Measurements from ENCODE around the gene PPM1M.
A peak's percentile ranks its signal among the peaks of the same experiment; 100 is the strongest.

Gene PPM1M

DNA sequence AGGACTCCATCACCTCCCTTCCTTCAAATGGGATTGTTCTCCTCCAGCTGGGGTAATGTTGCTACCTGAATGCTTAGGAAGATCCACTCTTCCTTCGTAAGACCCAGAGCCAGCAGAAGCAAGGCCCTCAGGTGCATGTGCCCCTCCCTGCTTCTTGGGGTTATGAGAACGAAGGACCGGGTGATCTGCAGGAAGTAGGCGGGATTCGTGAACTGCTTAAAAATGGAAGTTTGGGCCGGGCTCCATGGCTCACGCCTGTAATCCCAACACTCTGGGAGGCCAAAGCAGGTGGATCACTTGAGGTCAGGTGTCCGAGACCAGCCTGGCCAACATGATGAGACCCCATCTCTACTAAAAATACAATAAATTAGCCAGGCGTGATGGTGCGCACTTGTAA, 28.2 kb upstream of the PPM1M start:
- H3K27ac ChIP-seq (ENCODE audit: low read depth, low read length) = peak overlapping the region; percentile 45; the same call in 1 of the 2 replicates
- peaks cover 9% of the 10 kb centered on the region; the same call in 1 of the 2 replicates for H3K36me3 ChIP-seq (ENCODE audit: insufficient read depth, low read length)
- H2AFZ ChIP-seq (ENCODE audit: low read length, unreplicated experiment) = no peak overlapping the region
- H3K27me3 ChIP-seq (ENCODE audit: insufficient read depth, low read length) = no peaks in the 10 kb centered on the region
- no peak overlapping the region for H3K4me3 ChIP-seq (ENCODE audit: low read depth, low read length)
- no peaks in the 10 kb centered on the region for H3K79me2 ChIP-seq (ENCODE audit: control insufficient read depth, insufficient read depth, low read length, unreplicated experiment)
- H3K4me1 ChIP-seq (ENCODE audit: control insufficient read depth, insufficient read depth, low read length, unreplicated experiment) = peaks cover 13% of the 10 kb centered on the region

GRCh38 chr3:52218026-52218425, 27.5 kb upstream of the PPM1M start:
- no peak overlapping the region for H3K27ac ChIP-seq (ENCODE audit: low read depth, low read length)
- no peak overlapping the region for H3K4me3 ChIP-seq (ENCODE audit: low read depth, low read length)
- H3K79me2 ChIP-seq (ENCODE audit: control insufficient read depth, insufficient read depth, low read length, unreplicated experiment) = no peaks in the 10 kb centered on the region
- H3K36me3 ChIP-seq (ENCODE audit: insufficient read depth, low read length) = peaks cover 9% of the 10 kb centered on the region; the same call in 1 of the 2 replicates
- H3K4me1 ChIP-seq (ENCODE audit: control insufficient read depth, insufficient read depth, low read length, unreplicated experiment) = peaks cover 13% of the 10 kb centered on the region
- H3K27me3 ChIP-seq (ENCODE audit: insufficient read depth, low read length) = no peaks in the 10 kb centered on the region
- no peak overlapping the region for H2AFZ ChIP-seq (ENCODE audit: low read length, unreplicated experiment)

DNA sequence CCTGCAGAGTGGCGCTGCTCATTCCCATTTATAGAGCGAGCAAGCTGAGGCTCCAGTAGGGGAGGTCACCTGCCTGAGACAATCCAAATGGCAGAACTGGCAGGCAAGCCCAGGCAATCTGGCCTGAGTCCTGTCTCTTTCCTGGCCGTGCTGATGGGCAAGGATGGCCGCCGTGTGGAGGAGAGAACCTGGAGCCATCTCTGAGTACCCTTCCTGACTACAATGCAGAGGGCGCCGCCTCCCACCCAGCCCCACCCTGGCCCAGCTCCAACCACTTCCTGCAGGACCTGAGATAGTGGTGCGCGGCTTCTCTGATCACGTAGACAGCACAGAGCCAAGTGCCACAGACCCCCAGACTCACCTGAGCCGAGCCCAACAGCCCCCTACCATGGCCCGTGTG, 27.1 kb upstream of the PPM1M start:
- Histone ChIP-seq H3K27ac (ENCODE audit: low read depth, low read length) (no peak overlapping the region), H2AFZ (ENCODE audit: low read length, unreplicated experiment) (no peak overlapping the region), H3K4me1 (ENCODE audit: control insufficient read depth, insufficient read depth, low read length, unreplicated experiment) (peaks cover 13% of the 10 kb centered on the region), H3K79me2 (ENCODE audit: control insufficient read depth, insufficient read depth, low read length, unreplicated experiment) (no peaks in the 10 kb centered on the region), H3K36me3 (ENCODE audit: insufficient read depth, low read length) (peaks cover 9% of the 10 kb centered on the region; the same call in 1 of the 2 replicates), H3K4me3 (ENCODE audit: low read depth, low read length) (no peak overlapping the region), H3K27me3 (ENCODE audit: insufficient read depth, low read length) (no peaks in the 10 kb centered on the region)

DNA sequence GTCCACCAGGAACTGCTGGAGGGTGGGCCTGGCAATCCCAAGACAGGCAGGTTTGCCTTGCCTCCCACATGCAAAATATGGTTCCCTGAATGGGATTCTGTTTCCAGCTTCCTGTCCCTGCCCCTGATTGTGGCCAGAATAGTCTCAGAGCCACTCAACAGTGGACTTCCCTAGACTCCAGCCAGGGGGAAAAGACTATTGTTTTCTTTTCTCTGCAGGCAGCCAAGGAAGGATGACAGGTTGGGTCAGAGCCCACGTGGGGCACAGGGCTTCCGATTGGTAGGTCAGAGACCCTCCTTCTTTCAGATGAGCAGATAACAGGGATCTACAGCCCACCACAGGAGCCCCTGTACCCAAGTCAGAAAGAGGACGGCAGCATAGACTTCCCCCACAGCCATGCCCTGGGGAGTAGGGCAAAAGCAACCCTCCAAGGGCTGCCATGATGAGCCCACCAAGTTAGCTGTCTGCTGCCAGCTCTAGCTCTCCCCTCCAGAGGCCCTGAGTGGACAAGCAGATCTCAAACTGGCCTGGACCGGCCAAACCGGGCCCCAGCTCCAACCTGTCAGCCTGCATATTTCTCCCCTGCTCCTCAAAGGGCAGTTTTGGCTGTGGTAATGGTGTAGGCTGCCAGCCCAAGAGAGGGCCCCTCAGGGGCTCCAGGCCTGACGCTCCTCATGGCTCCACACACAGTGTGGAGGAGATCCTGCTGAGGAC, 26.5 kb upstream of the PPM1M start:
- H3K27me3 ChIP-seq (ENCODE audit: insufficient read depth, low read length) = no peaks in the 10 kb centered on the region
- no peak overlapping the region for H3K4me3 ChIP-seq (ENCODE audit: low read depth, low read length)
- no peak overlapping the region for H3K27ac ChIP-seq (ENCODE audit: low read depth, low read length)
- H3K79me2 ChIP-seq (ENCODE audit: control insufficient read depth, insufficient read depth, low read length, unreplicated experiment) = no peaks in the 10 kb centered on the region
- no peak overlapping the region for H2AFZ ChIP-seq (ENCODE audit: low read length, unreplicated experiment)
- H3K4me1 ChIP-seq (ENCODE audit: control insufficient read depth, insufficient read depth, low read length, unreplicated experiment) = peaks cover 13% of the 10 kb centered on the region
- 0 out of 2 replicates have a peak, but pooled peaks cover 5% of the 10 kb centered on the region for H3K36me3 ChIP-seq (ENCODE audit: insufficient read depth, low read length)

GRCh38 chr3:52220380-52221026, 25.1 kb upstream of the PPM1M start:
- Histone ChIP-seq H3K4me3 (ENCODE audit: low read depth, low read length) (no peak overlapping the region), H3K27me3 (ENCODE audit: insufficient read depth, low read length) (no peaks in the 10 kb centered on the region), H3K79me2 (ENCODE audit: control insufficient read depth, insufficient read depth, low read length, unreplicated experiment) (no peaks in the 10 kb centered on the region), H3K4me1 (ENCODE audit: control insufficient read depth, insufficient read depth, low read length, unreplicated experiment) (peaks cover 13% of the 10 kb centered on the region), H2AFZ (ENCODE audit: low read length, unreplicated experiment) (no peak overlapping the region), H3K36me3 (ENCODE audit: insufficient read depth, low read length) (no peaks in the 10 kb centered on the region), H3K27ac (ENCODE audit: low read depth, low read length) (no peak overlapping the region)

- Histone ChIP-seq H3K4me3 (ENCODE audit: low read depth, low read length) (no peak overlapping the region), H3K79me2 (ENCODE audit: control insufficient read depth, insufficient read depth, low read length, unreplicated experiment) (no peaks in the 10 kb centered on the region), H3K4me1 (ENCODE audit: control insufficient read depth, insufficient read depth, low read length, unreplicated experiment) (peaks cover 13% of the 10 kb centered on the region), H2AFZ (ENCODE audit: low read length, unreplicated experiment) (no peak overlapping the region), H3K36me3 (ENCODE audit: insufficient read depth, low read length) (no peaks in the 10 kb centered on the region), H3K27me3 (ENCODE audit: insufficient read depth, low read length) (no peaks in the 10 kb centered on the region), H3K27ac (ENCODE audit: low read depth, low read length) (no peak overlapping the region)
These were observed 24.4 kb upstream of the PPM1M start for GRCh38 chr3:52221141-52221562.

GRCh38 chr3:52221563-52222318, 23.8 kb upstream of the PPM1M start:
- Histone ChIP-seq H3K27ac (ENCODE audit: low read depth, low read length) (no peak overlapping the region), H3K27me3 (ENCODE audit: insufficient read depth, low read length) (no peaks in the 10 kb centered on the region), H3K4me3 (ENCODE audit: low read depth, low read length) (no peak overlapping the region), H3K4me1 (ENCODE audit: control insufficient read depth, insufficient read depth, low read length, unreplicated experiment) (peaks cover 9% of the 10 kb centered on the region), H3K36me3 (ENCODE audit: insufficient read depth, low read length) (no peaks in the 10 kb centered on the region), H2AFZ (ENCODE audit: low read length, unreplicated experiment) (no peak overlapping the region), H3K79me2 (ENCODE audit: control insufficient read depth, insufficient read depth, low read length, unreplicated experiment) (no peaks in the 10 kb centered on the region)

GRCh38 chr3:52222319-52223221, 23.0 kb upstream of the PPM1M start:
- Histone ChIP-seq H2AFZ (ENCODE audit: low read length, unreplicated experiment) (no peak overlapping the region), H3K4me3 (ENCODE audit: low read depth, low read length) (no peak overlapping the region), H3K4me1 (ENCODE audit: control insufficient read depth, insufficient read depth, low read length, unreplicated experiment) (peaks cover under 1% of the 10 kb centered on the region), H3K27me3 (ENCODE audit: insufficient read depth, low read length) (no peaks in the 10 kb centered on the region), H3K79me2 (ENCODE audit: control insufficient read depth, insufficient read depth, low read length, unreplicated experiment) (no peaks in the 10 kb centered on the region), H3K36me3 (ENCODE audit: insufficient read depth, low read length) (no peaks in the 10 kb centered on the region), H3K27ac (ENCODE audit: low read depth, low read length) (no peak overlapping the region)

DNA sequence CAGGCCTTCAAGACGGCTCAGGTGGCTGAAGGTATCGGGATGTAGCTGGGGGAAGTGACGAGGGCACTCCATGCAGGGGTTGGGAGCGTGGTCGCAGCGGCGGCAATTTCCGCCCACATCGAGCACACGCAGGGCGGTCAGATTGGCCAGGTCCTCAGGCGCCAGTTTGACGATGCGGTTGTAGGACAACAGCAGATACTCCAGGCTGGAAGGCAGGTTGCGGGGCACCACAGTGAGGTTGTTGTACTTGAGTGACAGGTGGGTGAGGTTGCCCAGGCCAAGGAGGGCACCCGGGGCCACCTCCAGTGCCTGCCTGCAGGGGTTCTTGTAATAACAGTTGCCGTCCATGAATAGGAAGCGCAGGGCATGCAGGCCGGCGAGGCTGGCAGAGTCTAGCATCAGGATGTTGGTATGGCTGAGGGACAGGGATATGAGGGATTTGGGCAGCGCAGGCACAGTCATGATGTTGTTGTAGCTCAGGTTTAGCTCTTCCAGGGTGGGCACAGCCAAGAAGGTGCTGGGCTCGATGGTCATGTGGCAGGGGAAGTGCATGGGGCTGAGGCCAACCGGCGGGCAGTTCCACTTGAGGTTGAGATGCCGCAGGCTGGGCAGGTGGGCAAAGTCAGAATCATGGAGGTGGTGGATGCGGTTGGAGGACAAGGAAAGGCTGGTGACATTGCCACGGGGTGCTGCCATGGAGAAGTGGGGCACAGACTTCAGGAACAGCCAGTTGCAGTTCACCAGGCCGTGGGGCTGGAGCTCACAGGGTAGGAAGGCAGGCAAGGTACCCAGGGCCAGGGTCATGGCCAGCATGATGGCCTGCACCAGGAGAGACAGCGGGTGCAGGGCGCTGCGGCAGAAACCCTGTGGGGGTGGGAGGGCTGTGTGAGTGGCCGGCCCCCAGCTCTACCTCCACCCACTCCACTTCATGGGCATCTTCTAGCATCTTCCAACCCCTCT, 21.8 kb upstream of the PPM1M start:
- Histone ChIP-seq H3K4me1 (ENCODE audit: control insufficient read depth, insufficient read depth, low read length, unreplicated experiment) (no peaks in the 10 kb centered on the region), H3K27me3 (ENCODE audit: insufficient read depth, low read length) (no peaks in the 10 kb centered on the region), H3K79me2 (ENCODE audit: control insufficient read depth, insufficient read depth, low read length, unreplicated experiment) (no peaks in the 10 kb centered on the region), H3K4me3 (ENCODE audit: low read depth, low read length) (no peak overlapping the region), H2AFZ (ENCODE audit: low read length, unreplicated experiment) (no peak overlapping the region), H3K27ac (ENCODE audit: low read depth, low read length) (no peak overlapping the region), H3K36me3 (ENCODE audit: insufficient read depth, low read length) (no peaks in the 10 kb centered on the region)
